A673 (cell line): ENCODE measurements around the gene SMS.

Experiments used
- CTCF ChIP-seq: fragments of 300-800, 200-600 bp; sonication (generic); conservative IDR thresholded peaks from 2 replicates; pipeline ENCODE4 v1.5.1; 2017; ENCODE audit warnings: low read depth, mild to moderate bottlenecking, antibody characterized with exemption, low read length, moderate library complexity, mixed read lengths
- EZH2 ChIP-seq: fragments of 200-600 bp; sonication (generic); IDR thresholded peaks from 2 replicates; pipeline ENCODE4 v1.6.1; 2017; ENCODE audit warnings: borderline replicate concordance, low read depth, mild to moderate bottlenecking, mixed read lengths, antibody characterized with exemption, low read length; ENCODE audit not compliant: poor library complexity, severe bottlenecking

- no peak for TF ChIP-seq EZH2
- no peak for TF ChIP-seq CTCF
Observed at GRCh38 chrX:21960569-21961541, 20.3 kb downstream of the SMS start.
